T-helper 2 cell (primary cell): Measurements from ENCODE around the gene CARMIL1.

Source experiments
- DNase-seq, 5 experiments: peaks; one replicate each; pipeline versions ENCODE4 v3.0.0 to v3.0.0-alpha.2; 2012 to 2022

CARMIL1 gene

DNA sequence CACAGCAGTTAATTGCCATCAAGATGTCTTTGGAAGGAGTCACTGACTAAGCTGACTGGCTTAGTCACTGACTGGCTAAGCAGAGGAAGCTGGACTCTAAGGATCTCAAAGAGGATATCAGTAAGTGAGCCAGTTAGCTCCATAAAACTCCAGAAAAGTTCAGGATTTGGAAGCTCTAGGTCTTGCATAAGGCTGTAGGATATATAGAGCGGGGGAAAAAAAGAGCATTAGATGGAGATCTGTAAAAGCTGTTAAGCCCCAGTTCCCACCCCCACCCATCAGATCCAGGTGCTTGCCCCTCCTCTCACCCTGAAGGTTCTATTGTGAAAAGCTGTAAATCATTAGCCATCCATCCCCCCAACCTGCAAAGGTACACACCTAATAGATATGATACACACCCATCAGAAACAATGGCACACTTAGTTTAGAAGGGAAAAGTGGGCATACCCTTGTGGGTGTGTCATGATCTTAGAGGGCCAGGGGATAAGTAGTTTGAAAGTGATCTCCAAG, 32.2 kb downstream of the CARMIL1 start:
- DNase-seq = no peak

DNA sequence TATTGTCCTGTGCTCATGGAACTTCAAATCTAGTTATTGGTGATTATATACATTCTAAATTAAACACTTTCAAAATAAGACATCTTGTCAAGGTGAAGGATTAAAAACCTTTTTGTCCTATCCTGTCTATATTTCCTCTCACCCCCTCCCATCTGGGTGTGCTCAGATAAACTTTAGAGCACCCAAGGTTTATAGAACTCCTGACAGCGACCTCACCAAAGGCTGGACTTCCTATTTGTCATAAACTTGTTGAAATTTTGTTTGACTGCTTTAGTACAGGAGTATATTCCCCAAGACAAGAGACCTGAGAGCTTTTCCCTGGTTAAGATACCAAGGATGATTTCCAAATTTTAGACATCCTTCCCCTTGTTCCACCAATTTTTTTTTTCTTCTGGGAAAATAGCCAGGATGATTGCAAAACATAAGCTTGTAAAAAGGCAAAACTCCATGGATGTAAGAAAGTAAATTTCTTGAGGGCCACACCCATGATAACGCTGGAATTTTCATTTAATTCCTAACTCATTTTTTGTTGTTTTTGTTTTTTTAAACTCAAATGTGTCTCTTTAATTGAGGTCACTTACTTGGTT, 33.0 kb downstream of the CARMIL1 start:
- no peak for DNase-seq

DNA sequence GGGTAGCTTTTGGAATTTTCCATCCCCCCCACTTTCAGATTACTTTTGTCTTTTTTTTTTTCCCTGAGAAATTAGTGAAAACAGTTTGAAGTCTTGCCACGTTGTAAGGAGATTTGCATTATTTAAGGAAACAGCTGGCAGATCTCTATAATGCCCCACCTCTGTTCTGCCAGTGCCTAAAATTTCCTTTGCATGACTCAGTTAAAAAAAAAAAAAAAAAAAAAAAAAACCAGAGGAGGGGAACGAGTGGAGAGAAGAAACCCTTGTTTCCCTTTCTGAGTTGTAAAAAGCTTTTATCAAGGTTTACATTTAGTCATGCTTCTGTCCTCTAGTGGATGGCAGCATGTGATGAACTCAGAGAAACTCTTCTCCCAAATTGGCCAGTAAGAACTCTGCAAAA, 33.5 kb downstream of the CARMIL1 start:
- DNase-seq = peak in 1 of 5 experiments; percentile 4

DNA sequence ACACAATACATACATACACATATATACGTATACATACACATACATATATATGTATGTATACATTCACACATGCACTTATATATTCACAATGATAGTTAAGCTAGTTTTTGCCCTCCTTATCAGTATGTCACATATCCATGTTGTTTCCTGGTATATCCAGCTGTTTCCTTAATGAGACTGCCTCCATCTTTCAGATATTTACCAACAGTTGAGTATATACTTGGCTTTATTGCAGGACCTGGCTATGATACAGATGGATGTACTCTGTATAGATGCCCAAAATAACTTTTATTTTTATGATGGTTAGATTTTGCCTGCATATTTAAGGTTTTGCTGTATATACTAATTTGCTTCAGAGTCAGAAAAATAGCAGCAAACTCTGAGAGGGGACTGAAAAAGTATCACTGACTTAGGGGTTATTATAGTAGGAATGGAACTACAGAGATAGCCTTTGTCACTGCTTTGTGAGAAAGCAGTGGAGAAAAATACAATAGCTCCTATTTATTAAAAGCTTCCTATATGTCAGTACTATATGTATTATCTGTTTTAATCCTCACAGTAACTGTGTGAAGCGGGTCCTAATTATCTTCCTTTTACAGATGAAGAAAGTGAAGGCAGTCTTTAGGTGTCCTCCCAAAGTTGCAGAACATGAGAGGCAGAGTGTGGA, 35.5 kb downstream of the CARMIL1 start:
- no peak for DNase-seq

DNA sequence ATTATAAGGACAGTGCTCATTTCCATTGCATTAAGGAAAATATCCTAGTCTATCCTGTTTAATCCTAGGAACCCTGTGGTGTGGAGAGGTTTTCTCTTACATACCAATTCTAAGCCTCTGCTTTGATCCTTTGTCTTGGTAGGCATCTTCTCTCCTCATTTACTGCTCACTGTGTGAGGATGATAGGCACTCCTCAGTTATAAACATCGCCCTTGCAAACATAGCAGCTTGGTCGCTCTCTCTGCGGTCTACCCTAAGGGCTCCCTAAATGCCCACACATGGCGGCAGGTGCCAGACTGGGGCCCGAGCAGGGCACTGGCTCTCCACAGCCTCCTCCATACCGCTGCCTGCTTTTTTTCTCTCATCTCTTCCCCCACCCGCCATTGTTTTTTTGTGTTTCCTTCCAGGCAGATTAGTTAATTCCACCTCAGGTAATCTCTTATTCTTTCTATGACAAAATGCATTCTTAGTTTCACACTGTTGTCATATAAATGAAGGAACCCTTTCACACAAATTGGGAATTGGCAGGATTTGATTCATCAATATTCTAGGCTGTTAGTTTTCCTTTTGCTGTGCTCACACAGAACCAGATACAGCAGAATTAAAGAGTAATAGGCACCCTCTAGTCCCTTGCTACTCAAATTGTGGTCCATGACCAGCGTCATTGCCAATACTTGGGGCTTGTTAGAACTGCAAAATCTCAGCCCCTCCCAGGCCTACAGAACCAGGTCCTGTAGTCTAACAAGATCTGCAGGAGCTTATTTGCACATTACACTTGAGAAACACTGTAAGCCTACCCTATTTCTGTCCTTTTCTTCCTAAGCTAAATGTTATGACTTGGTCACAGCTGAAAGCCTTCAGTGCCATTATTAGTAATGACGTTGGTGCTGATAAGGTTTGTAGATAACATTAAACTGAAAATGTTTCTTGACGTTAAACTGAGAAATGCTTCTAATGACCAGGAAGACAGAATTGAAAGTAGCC, 36.3 kb downstream of the CARMIL1 start:
- no peak for DNase-seq

DNA sequence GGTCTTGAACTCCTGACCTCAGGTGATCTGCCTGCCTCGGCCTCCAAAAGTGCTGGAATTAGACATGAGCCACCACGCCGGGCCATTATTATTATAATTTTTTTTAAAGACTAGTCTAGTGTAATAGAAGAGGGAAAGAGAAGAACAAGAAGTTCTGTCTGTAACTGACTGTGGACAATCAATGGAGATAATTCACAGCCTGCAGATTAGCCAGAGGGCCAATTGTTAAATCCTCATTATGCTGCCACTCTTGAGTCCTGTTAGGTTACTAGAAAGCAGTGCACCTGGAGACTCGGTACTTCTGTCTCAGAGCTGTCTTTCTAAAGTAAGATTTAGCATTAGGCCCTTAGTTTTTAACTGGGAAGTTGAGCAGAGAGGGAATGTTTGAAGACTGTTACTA, 37.5 kb downstream of the CARMIL1 start:
- DNase-seq = no peak

DNA sequence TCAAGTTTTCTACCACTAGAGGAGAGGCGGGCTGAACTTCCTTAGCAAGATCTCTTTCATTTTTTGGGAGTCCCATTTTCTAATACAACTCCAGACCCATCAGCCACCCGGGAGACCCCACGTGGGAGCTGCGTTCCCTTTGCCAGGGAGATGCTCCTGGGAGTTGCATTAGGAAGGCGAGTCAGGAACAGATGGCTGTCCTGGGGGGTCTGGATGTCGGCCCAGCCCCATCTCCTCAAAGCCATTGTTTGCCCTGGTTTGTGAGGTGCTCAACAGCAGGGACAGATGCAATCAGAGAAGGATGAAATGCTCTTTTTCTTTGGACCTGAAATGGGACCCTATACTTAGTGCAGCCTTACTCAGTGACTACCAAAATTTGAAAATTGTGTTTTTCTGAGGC, 39.4 kb downstream of the CARMIL1 start:
- no peak for DNase-seq

DNA sequence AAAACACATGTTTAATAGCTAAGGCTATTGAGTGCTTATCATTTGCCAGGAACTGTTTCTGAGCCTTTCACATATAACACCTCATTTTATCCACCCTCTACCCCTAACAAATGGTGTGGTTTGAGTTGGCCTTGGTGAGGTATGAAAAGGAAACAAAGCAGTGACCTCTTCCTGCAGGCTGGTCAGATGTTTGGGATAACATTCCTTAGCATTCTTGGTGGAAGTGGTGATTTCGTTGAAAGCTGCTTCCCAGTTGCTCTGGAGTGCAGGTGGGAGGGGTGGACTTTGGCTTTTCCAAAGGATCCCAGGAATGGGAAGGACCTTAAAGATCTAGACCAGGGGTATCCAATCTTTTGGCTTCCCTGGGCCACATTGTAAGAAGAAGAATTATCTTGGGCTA, 41.3 kb downstream of the CARMIL1 start:
- DNase-seq = no peak

DNA sequence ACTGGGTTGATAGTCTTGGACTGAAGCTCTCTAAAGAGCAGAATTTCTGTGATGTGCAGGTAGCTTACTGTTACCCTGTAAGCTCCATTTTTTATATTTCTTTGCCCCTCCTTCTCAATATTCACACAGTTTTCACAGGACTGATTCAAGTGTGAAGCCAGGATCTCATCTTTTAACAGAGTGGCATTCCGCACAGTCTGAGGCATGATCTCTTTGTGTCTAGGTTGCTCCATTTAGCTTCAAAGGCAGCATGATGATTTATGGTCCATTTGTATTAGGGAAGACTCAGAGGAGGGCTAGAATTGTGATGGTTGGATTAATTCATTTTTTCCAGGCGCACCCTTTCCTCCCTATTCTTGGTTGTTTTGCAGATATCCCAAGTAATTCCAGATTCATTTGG, 43.5 kb downstream of the CARMIL1 start:
- DNase-seq = no peak

DNA sequence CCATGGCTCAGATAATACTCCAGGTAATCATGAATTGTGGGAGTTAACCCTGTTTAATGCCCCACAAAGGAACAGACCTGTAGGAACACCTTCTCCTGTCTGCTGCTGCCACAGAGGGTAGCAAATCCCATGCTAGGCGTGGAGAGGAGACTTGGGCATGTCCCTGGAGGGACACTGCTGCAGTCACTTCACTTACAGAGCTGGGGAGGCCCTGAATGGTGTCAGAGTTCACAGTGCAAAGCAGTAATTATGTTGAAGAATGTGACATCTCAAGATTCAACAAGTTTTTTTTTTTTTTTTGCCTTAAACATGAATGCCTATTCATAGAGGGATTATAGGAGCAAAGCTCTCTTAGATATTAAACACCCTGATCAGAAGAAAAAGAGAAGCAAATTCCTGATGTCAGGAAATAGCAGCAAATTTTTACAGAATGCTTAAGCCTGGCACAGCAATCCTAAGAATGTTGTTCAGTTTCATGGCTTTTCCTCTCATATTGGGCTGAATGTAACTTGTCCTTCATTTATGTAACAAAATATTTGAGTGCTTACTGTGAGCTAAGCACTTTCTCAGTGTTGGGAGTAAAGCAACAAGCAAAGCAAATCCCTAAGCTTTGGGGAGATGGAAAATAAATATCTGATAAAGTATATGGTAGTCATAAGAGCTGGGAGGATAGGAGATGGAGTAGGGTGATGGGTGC, 45.0 kb downstream of the CARMIL1 start:
- no peak for DNase-seq

DNA sequence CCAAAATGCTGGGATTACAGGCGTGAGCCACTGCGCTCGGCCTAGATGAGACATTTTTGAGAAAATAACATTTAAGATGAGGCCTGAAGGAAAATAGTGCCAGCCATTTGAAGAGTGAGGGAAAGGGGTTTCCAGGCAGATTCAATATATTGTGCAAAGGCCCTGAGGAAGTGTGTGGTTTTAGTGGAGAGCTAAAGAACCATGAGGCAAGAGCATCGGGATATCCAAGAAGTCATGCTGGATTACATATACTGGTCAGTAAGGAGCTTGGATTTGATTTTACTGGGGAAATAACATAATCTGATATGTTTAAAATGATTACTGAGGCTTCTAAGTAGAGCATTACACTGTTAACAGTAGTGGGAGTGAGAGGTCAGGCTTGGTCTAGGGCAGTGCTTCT, 47.0 kb downstream of the CARMIL1 start:
- DNase-seq = no peak

DNA sequence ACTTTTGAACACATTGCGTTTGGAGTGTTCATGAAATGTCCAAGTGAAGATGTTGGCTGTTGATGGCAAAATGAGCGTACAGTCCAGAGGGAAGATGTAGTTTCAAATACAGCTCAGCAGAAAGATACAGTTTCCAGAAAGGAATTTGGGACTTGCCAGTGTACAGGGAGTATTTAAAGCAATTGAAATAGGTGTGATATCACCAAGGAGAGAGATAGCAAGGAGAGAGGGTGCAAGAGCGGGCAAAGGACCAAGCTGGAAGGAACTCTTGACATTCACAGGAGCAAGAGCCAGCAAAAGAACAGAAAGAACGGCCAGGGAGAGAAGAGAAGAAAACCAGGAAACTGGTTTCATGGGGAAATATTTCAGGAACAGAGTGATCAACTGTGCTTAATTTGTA, 47.8 kb downstream of the CARMIL1 start:
- DNase-seq = no peak

DNA sequence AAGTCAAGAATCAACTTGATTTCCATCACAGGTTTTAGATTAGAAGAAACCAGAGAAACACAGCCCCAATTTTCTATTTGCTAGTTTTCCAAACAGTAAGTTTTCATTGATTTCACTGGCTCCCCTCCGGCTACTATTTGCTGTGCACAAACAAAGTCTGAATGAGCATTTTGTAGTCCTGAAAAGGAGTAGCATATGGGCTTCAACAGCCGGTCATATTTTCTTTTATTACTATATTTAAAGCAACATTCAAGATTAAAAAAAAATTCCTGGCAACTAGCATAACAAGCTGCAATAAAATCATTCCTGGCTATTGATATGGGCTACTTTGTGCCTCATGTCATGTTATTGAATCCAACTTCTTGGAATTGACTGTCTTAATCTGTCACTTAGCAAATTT, 48.3 kb downstream of the CARMIL1 start:
- DNase-seq = no peak

DNA sequence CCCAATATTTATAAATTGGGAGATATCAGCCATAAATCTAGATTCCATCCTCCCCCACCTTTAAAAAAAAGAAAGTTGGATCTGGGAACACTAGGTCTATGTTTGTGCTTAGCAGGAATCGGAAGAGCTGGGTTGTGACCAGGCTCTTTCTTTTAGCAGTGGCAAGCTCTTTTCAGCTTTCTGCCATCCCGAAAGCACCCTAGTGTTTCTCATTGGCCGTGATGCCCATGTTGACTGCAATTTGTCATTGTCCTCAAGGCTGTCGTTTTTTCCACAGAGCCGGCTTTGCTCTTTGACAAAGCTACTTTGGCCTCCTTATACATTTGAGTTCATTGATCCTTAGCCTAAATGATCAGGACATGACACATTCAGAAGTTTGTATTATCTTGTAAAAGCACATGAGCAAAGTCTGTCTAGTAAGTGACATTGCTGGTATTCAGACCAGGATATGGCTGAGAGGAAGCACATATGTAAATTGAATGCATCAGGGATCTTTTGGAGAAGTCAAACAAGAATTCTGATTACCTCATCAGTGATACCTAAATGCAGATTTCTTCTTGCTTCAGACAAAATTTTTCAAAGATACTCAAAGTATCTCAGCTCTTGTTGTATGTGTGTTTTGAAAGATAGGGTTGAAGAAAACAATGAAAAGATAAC, 50.1 kb downstream of the CARMIL1 start:
- DNase-seq = no peak

DNA sequence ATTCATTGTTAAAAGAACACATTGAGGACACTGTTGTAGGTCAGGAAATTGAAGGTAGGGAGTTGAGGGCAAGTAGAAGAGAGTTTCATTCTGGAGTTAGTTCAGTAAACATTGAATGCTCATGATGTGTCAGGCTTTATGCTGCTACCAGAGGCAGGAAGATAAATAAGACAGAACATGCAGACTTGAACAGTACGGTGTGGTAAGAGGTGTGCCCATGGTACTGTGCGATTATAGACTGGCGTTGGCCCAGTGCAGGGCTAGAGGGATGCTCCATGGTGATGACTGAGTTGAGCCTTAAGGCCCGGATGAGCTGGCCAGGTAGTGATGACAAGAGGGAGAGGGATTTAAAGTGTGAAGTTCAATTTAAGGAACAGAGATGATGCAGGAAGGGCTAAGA, 50.8 kb downstream of the CARMIL1 start:
- no peak for DNase-seq

DNA sequence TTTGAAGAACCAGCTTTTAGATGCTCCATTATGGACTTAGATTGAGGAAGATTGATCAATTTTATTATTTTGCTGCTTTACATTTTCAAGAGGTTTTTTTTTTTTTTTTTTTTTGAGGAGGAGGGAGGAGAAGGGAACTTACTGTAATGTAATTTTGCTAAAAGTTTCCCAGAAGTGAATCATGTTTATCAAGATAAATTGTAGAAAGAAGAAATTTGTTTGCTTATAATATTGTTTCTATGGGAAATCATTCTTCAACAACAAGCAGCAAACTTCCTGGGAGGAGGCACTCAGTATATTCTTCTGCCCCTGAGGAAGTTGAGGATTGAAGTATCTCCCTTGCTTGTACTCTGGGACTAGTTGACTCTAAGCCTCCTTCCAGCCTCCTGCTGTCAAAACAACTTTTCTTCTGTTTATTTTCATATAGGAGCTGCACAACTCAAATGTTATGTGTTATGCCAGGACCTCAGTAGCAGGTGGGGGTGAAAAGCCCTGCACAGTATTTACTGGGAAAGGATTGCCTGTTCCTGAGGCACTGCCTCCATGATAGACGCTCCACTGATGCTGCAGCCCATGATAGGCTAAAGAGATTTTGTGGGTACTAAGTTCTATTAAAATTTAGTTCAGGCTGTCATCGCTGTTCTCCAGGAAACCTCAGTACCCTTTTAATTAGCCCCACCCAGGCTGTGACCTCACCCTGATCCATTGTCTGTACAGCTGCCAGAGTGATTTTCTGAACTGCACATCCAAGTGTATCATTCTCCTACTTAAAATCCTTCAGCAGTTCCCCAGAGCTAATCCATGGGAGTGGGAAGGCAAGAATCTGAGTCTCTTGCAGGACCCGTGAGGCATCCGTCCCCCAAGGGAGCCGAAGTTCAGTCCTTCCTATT, 51.9 kb downstream of the CARMIL1 start:
- no peak for DNase-seq

DNA sequence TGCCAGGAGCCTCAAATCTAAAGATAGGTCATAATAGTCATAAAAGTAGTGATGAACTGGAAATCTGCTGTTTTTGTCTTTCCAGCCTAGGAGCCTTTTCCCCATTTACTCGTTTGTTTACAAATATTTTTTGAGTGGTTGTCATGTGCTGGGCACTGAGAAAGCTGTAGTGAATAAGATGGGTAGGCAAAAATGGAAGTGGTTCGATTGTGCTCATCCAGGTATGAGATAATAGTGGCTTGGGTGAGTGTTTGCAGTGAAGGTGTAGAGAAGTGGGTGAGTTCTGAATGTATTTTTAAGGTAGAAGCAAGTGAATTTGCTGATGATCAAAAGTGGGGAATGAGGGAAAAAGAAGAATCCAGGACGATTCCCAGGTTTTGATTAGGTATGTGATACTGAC, 53.0 kb downstream of the CARMIL1 start:
- no peak for DNase-seq

DNA sequence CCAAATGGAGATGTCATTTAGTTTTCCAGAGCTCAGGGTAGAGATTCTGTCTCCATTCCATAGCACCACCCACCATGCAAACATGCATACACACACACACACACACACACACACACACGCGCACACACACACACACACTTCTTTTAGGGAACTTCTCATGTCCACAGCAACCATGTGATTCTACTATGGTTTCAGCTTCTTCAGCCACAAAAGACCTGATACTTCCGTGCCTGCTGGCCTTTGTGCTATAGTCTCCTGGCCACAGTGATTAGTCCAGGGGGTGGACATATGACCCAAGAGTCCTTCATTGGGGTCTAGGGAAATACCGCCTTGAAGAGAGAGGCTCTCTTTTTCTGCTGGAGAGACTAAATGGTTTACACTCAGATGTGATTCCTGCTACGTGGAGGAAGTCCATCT, 53.5 kb downstream of the CARMIL1 start:
- no peak for DNase-seq

DNA sequence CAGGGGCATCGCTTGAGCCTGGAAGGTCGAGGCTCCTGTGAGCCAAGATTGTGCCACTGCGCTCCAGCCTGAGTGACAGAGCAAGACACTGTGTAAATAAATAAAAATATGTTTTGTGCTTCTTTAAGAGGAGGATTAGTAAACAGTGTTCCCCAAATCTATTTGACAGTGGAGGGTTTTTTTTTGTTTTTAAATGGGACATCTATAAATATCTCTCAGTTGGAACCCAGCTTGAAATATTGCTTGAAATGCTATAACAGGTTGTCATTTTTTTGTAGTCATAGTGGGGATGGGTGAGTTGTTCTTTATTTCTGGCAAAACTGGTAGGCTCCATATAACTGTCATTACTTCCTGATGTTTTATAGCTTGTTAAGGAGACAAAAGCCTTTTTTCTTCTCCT, 54.3 kb downstream of the CARMIL1 start:
- no peak for DNase-seq

DNA sequence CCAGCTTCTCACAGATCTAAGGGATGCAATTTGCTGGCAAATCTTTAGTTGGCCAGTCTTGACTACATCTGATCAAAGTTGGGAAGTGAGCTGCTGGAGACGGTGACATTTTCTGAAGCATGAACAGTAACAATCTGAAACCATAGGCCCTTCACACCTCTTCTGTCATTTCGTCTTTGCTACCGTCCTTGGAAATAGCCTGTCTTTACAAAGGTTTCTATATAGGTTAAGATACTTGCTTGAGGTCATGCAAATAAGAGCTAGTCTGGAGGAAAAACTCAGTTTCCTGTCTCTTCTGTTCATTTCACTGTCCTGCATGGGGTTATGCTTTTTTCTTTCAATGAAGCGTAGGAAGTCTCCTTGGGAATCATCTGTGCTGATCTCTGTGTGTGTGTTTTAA, 55.6 kb downstream of the CARMIL1 start:
- DNase-seq = no peak

DNA sequence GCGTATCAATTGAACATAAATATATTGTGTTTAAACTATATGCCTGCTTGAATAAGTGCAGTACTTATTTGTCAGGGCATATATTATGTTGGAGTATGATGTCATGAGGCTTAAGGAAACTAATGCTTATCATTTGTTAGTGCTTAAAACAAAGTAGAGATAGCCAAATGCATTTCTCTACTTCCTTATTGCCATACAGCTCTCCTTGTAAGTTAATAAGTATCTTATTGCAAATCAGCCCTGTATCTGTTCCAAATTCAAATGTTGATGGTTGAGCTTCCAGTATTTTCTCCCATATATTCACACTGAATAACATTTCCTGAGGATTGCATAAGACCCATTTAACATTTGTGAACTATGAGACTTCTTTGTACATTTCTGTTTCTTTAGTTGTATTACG, 57.8 kb downstream of the CARMIL1 start:
- DNase-seq = no peak
